Umbilical cord (tissue), 2 donors: ENCODE data around the gene NKX6-1. TPM values are rescaled to one million over a fixed set of nuclear protein-coding genes. Genes with fewer than 3 reads are reported as not detected.

Source experiments
- DNase-seq: peaks from one replicate; pipeline ENCODE4 v3.0.0-alpha.2; 2015; ENCODE audit warnings: low spot score
- total RNA-seq: library from RNA; depleted of rRNA; stranded (reverse); fragments of >200 nt; gene quantifications from one replicate; pipeline ENCODE4 v1.2.3, GENCODE V29; 2014; ENCODE audit warnings: low replicate concordance; ENCODE audit not compliant: insufficient read depth

NKX6-1 gene
- 1.7 TPM for total RNA-seq

GRCh38 chr4:84498935-84499623, at the start of gene NKX6-1:
TSS of gene NKX6-1 (minus strand) at chr4:84499292. CDS start at chr4:84498228, 1,064 bp downstream.
- DNase-seq: peak; percentile 60

- no peak for DNase-seq
Observed at GRCh38 chr4:84547211-84547610, 48.1 kb upstream of the NKX6-1 start.

- no peak for DNase-seq
Observed at GRCh38 chr4:84545093-84545492, 46.0 kb upstream of the NKX6-1 start.

- no peak for DNase-seq
Observed at GRCh38 chr4:84535901-84536300, 36.8 kb upstream of the NKX6-1 start.

GRCh38 chr4:84531689-84532088, 32.6 kb upstream of the NKX6-1 start:
- DNase-seq: no peak

- peak; percentile 92 for DNase-seq
Observed at GRCh38 chr4:84530871-84531270, 31.8 kb upstream of the NKX6-1 start.

- DNase-seq: peak; percentile 85
Observed at GRCh38 chr4:84530454-84530853, 31.4 kb upstream of the NKX6-1 start.

- peak; percentile 30 for DNase-seq
Observed at GRCh38 chr4:84529169-84529751, 30.2 kb upstream of the NKX6-1 start.

- no peak for DNase-seq
Observed at GRCh38 chr4:84527391-84527790, 28.3 kb upstream of the NKX6-1 start.

- DNase-seq: no peak
Observed at GRCh38 chr4:84515075-84515474, 16.0 kb upstream of the NKX6-1 start.

- no peak for DNase-seq
Observed at GRCh38 chr4:84512277-84512676, 13.2 kb upstream of the NKX6-1 start.

- no peak for DNase-seq
Observed at GRCh38 chr4:84511703-84512102, 12.6 kb upstream of the NKX6-1 start.

- DNase-seq: no peak
Observed at GRCh38 chr4:84507941-84508340, 8.8 kb upstream of the NKX6-1 start.

GRCh38 chr4:84504821-84505220, 5.7 kb upstream of the NKX6-1 start:
- no peak for DNase-seq

GRCh38 chr4:84503495-84504437, 4.7 kb upstream of the NKX6-1 start:
- DNase-seq: peak; percentile 85

GRCh38 chr4:84502955-84503373, 3.9 kb upstream of the NKX6-1 start:
- DNase-seq: no peak

- no peak for DNase-seq
Observed at GRCh38 chr4:84502333-84502954, 3.4 kb upstream of the NKX6-1 start.

GRCh38 chr4:84501721-84502267, 2.7 kb upstream of the NKX6-1 start:
- no peak for DNase-seq

GRCh38 chr4:84501202-84501503, 2.1 kb upstream of the NKX6-1 start:
- DNase-seq: no peak

- no peak for DNase-seq
Observed at GRCh38 chr4:84500386-84501201, 1.5 kb upstream of the NKX6-1 start.

- no peak for DNase-seq
Observed at GRCh38 chr4:84499624-84499982, 511 bp upstream of the NKX6-1 start.
